B cell (primary cell): Measurements from ENCODE around the gene ELANE.

Source experiments
- EZH2 ChIP-seq: IDR thresholded peaks from 2 replicates; pipeline ENCODE4 v1.6.1; 2012; ENCODE audit warnings: borderline replicate concordance, low read depth, mild to moderate bottlenecking, moderate library complexity, low read length; ENCODE audit not compliant: insufficient read depth, poor library complexity, severe bottlenecking
- TF ChIP-seq, protein P1 (sequence below): fragments of 200-600 bp; IDR thresholded peaks from one replicate; pipeline ENCODE4 v1.8.0; 2022; ENCODE audit warnings: antibody characterized with exemption, mild to moderate bottlenecking

DNA sequence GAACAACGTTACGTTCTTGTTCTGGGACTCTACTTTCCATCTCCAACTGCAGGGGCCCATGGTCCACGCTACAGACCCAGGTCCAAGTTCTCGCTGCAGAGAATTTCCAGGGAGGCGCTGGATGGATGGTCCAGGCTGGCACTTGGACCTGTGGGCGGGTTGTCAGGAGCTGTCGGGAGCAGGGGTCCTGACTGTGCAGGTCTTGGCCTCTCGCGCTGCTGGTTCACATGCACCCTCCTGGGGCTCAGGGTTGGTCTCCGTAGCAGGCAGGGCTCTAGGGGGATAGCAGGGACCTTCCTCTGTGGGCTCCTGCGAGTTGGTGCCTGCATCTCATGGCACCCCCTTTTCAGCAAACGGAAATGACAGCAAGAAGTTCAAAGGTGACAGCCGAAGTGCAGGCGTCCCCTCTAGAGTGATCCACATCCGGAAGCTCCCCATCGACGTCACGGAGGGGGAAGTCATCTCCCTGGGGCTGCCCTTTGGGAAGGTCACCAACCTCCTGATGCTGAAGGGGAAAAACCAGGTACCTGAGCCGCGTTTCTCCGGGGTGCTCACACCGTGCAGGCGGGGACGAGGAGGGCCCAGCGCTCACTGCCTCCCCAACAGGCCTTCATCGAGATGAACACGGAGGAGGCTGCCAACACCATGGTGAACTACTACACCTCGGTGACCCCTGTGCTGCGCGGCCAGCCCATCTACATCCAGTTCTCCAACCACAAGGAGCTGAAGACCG lies 48.3 kb upstream of the ELANE start:
- TF ChIP-seq, protein P1, sequence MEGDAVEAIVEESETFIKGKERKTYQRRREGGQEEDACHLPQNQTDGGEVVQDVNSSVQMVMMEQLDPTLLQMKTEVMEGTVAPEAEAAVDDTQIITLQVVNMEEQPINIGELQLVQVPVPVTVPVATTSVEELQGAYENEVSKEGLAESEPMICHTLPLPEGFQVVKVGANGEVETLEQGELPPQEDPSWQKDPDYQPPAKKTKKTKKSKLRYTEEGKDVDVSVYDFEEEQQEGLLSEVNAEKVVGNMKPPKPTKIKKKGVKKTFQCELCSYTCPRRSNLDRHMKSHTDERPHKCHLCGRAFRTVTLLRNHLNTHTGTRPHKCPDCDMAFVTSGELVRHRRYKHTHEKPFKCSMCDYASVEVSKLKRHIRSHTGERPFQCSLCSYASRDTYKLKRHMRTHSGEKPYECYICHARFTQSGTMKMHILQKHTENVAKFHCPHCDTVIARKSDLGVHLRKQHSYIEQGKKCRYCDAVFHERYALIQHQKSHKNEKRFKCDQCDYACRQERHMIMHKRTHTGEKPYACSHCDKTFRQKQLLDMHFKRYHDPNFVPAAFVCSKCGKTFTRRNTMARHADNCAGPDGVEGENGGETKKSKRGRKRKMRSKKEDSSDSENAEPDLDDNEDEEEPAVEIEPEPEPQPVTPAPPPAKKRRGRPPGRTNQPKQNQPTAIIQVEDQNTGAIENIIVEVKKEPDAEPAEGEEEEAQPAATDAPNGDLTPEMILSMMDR: no peak
- TF ChIP-seq EZH2: no peak
